Neural cell (in vitro differentiated cells): Measurements from ENCODE around the gene PLOD2. TPM values are rescaled to one million over a fixed set of nuclear protein-coding genes. Genes with fewer than 3 reads are reported as not detected.

ENCODE experiments used
- H2AFZ ChIP-seq: fragments of 200-600, 300-800 bp; sonication (generic), shearing (Covaris generic); 2 replicates; pipeline ENCODE4 v1.6.0; 2014; ENCODE audit warnings: low read depth, mild to moderate bottlenecking, antibody characterized with exemption, low read length, moderate library complexity
- H3F3A ChIP-seq: fragments of 200-600 bp; shearing (Covaris generic); 2 replicates; pipeline ENCODE4 v1.6.1; 2016; ENCODE audit warnings: mild to moderate bottlenecking, moderate library complexity, mixed read lengths, antibody characterized with exemption, low read length; ENCODE audit not compliant: insufficient read depth, poor library complexity, severe bottlenecking
- H3K27ac ChIP-seq: fragments of 200-600, 300-800 bp; sonication (generic), shearing (Covaris generic); 2 replicates; pipeline ENCODE4 v1.5.1; 2014; ENCODE audit warnings: mild to moderate bottlenecking, low read length, moderate library complexity
- H3K27me3 ChIP-seq: fragments of 300-800, 200-600 bp; sonication (generic), shearing (Covaris generic); 2 replicates; pipeline ENCODE4 v1.6.0; 2014; ENCODE audit warnings: mild to moderate bottlenecking, low read depth, low read length, moderate library complexity; ENCODE audit not compliant: insufficient read depth
- H3K36me3 ChIP-seq: fragments of 300-800, 200-600 bp; sonication (generic), shearing (Covaris generic); 2 replicates; pipeline ENCODE4 v1.5.1; 2014; ENCODE audit warnings: mild to moderate bottlenecking, antibody characterized with exemption, low read length, moderate library complexity; ENCODE audit not compliant: insufficient read depth
- H3K4me2 ChIP-seq: fragments of 300-800, 200-600 bp; sonication (generic), shearing (Covaris generic); 2 replicates; pipeline ENCODE4 v1.6.0; 2014; ENCODE audit warnings: mild to moderate bottlenecking, low read length
- H3K4me3 ChIP-seq: fragments of 300-800, 200-600 bp; sonication (generic), shearing (Covaris generic); 2 replicates; pipeline ENCODE4 v1.5.1; 2014; ENCODE audit warnings: mild to moderate bottlenecking, low read length, moderate library complexity
- H3K79me2 ChIP-seq: fragments of 200-600 bp; shearing (Covaris generic); replicated peaks from 2 replicates; pipeline ENCODE4 v1.6.0; 2014; ENCODE audit warnings: mild to moderate bottlenecking, low read length, moderate library complexity; ENCODE audit not compliant: insufficient read depth
- H3K9ac ChIP-seq: fragments of 300-800, 200-600 bp; sonication (generic), shearing (Covaris generic); 2 replicates; pipeline ENCODE4 v1.6.1; 2016; ENCODE audit warnings: mild to moderate bottlenecking, low read length, mixed read lengths
- H3K9me2 ChIP-seq: fragments of 200-600 bp; shearing (Covaris generic); 2 replicates; pipeline ENCODE4 v1.6.1; 2016; ENCODE audit warnings: mild to moderate bottlenecking, low read length, mixed read lengths; ENCODE audit not compliant: insufficient read depth
- H3K9me3 ChIP-seq: fragments of 200-600, 300-800 bp; sonication (generic), shearing (Covaris generic); 2 replicates; pipeline ENCODE4 v1.6.1; 2016; ENCODE audit warnings: mild to moderate bottlenecking, mixed run types, low read length, moderate library complexity, mixed read lengths
- H4K20me1 ChIP-seq: fragments of 200-600 bp; shearing (Covaris generic); 2 replicates; pipeline ENCODE4 v1.6.1; 2016; ENCODE audit warnings: mild to moderate bottlenecking, mixed run types; ENCODE audit not compliant: insufficient read depth
- EP300 ChIP-seq: fragments of 450-650 bp; conservative IDR thresholded peaks from 2 replicates; pipeline ENCODE4 v1.6.1; 2014; ENCODE audit warnings: antibody characterized with exemption, mild to moderate bottlenecking, moderate library complexity; ENCODE audit not compliant: poor library complexity, severe bottlenecking
- EZH2 ChIP-seq: fragments of 200-600, 300-800 bp; shearing (Covaris generic), sonication (generic); IDR thresholded peaks from 2 replicates; pipeline ENCODE4 v1.6.1; 2014; ENCODE audit warnings: antibody characterized with exemption, low read length, borderline replicate concordance, mild to moderate bottlenecking; ENCODE audit not compliant: insufficient read depth, poor library complexity, severe bottlenecking
- MXI1 ChIP-seq: fragments of 450-650 bp; conservative IDR thresholded peaks from 2 replicates; pipeline ENCODE4 v1.6.1; 2014; ENCODE audit warnings: antibody characterized with exemption, mild to moderate bottlenecking; ENCODE audit not compliant: poor library complexity, severe bottlenecking
- POLR2AphosphoS5 ChIP-seq: IDR thresholded peaks from 2 replicates; pipeline ENCODE4 v1.6.1; 2012
- RAD21 ChIP-seq: fragments of 450-650 bp; conservative IDR thresholded peaks from 2 replicates; pipeline ENCODE4 v1.6.1; 2014; ENCODE audit warnings: antibody characterized with exemption, mild to moderate bottlenecking, moderate library complexity
- SMC3 ChIP-seq: fragments of 450-650 bp; conservative IDR thresholded peaks from 2 replicates; pipeline ENCODE4 v1.6.1; 2014; ENCODE audit warnings: antibody characterized with exemption, mild to moderate bottlenecking, moderate library complexity; ENCODE audit not compliant: poor library complexity
- TAF1 ChIP-seq: IDR thresholded peaks from 2 replicates; pipeline ENCODE4 v1.6.1; 2012; ENCODE audit warnings: low read depth
- polyA plus RNA-seq: library from polyadenylated mRNA; depleted of rRNA; stranded (reverse); fragments of >200 nt; gene quantifications from 2 replicates; pipeline ENCODE4 v1.2.3, GENCODE V29; 2014
- TF ChIP-seq, protein P1 (sequence below): IDR thresholded peaks from 2 replicates; pipeline ENCODE4 v1.6.1; 2012; ENCODE audit warnings: borderline replicate concordance
- TF ChIP-seq, protein P2 (sequence below): fragments of 450-650 bp; IDR thresholded peaks from 2 replicates; pipeline ENCODE4 v1.5.1; 2014; ENCODE audit warnings: antibody characterized with exemption, mild to moderate bottlenecking, moderate library complexity; ENCODE audit not compliant: poor library complexity, severe bottlenecking

The PLOD2 gene
- polyA plus RNA-seq, 1 donor from 2014 or later: 5.6 TPM

DNA sequence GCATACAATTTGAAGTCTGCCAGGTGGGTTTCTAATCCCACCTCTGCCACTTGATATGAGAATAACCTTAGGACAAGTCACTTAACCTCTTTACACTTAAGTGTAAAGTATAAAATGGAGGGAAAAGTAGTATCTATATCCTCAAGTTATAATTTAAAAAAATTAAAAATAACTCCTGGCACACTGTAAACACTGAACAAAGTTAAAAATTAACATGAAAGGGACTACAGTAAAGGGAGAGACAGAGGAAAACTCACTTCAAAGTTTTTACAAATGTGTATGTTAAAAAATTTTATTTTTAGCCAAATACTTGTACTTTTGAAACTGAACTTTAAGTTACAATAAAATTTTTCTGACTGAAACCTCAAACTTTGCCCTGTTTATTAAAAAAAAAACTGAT lies 49.6 kb downstream of the PLOD2 start:
- Histone ChIP-seq H3K4me2 (no peak overlapping the region), H2AFZ (no peak overlapping the region), H3K4me3 (no peak overlapping the region), H3K9me3 (no peaks in the 10 kb centered on the region), H3K9ac (no peak overlapping the region), H3K79me2 (no peaks in the 10 kb centered on the region), H3K36me3 (no peaks in the 10 kb centered on the region), H3K27ac (no peak overlapping the region), H3F3A (no peaks in the 10 kb centered on the region), H4K20me1 (no peaks in the 10 kb centered on the region), H3K27me3 (no peaks in the 10 kb centered on the region), H3K9me2 (no peaks in the 10 kb centered on the region)
- TF ChIP-seq EP300 (no peak), RAD21 (no peak), SMC3 (no peak), TAF1 (no peak), MXI1 (no peak), EZH2 (no peak), POLR2AphosphoS5 (no peak)
- TF ChIP-seq, protein P1, sequence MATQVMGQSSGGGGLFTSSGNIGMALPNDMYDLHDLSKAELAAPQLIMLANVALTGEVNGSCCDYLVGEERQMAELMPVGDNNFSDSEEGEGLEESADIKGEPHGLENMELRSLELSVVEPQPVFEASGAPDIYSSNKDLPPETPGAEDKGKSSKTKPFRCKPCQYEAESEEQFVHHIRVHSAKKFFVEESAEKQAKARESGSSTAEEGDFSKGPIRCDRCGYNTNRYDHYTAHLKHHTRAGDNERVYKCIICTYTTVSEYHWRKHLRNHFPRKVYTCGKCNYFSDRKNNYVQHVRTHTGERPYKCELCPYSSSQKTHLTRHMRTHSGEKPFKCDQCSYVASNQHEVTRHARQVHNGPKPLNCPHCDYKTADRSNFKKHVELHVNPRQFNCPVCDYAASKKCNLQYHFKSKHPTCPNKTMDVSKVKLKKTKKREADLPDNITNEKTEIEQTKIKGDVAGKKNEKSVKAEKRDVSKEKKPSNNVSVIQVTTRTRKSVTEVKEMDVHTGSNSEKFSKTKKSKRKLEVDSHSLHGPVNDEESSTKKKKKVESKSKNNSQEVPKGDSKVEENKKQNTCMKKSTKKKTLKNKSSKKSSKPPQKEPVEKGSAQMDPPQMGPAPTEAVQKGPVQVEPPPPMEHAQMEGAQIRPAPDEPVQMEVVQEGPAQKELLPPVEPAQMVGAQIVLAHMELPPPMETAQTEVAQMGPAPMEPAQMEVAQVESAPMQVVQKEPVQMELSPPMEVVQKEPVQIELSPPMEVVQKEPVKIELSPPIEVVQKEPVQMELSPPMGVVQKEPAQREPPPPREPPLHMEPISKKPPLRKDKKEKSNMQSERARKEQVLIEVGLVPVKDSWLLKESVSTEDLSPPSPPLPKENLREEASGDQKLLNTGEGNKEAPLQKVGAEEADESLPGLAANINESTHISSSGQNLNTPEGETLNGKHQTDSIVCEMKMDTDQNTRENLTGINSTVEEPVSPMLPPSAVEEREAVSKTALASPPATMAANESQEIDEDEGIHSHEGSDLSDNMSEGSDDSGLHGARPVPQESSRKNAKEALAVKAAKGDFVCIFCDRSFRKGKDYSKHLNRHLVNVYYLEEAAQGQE: no peak
- TF ChIP-seq, protein P2, sequence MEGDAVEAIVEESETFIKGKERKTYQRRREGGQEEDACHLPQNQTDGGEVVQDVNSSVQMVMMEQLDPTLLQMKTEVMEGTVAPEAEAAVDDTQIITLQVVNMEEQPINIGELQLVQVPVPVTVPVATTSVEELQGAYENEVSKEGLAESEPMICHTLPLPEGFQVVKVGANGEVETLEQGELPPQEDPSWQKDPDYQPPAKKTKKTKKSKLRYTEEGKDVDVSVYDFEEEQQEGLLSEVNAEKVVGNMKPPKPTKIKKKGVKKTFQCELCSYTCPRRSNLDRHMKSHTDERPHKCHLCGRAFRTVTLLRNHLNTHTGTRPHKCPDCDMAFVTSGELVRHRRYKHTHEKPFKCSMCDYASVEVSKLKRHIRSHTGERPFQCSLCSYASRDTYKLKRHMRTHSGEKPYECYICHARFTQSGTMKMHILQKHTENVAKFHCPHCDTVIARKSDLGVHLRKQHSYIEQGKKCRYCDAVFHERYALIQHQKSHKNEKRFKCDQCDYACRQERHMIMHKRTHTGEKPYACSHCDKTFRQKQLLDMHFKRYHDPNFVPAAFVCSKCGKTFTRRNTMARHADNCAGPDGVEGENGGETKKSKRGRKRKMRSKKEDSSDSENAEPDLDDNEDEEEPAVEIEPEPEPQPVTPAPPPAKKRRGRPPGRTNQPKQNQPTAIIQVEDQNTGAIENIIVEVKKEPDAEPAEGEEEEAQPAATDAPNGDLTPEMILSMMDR: no peak

DNA sequence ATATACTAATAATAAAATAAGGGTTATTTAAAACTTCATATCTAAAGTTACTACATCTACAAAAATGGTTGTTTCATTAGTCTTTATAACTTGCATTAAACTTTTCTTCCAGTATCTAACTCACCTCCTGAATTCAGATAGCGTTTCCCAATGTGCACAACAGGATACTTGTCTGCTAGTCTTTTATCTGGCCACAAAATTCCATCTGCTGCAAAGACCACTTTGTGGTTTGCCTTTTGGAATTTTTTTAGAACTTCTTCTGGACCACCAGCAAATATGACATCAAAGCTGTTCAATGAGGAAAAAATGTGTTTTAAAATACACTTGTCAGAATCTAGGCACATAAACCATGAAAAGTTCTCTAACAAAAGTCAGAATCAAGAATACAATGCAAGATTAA lies 50.8 kb downstream of the PLOD2 start:
- TF ChIP-seq MXI1: no peak
- no peak for TF ChIP-seq TAF1
- no peak for TF ChIP-seq RAD21
- TF ChIP-seq SMC3: no peak
- no peak for TF ChIP-seq EP300
- no peak for TF ChIP-seq POLR2AphosphoS5
- TF ChIP-seq, protein P2: no peak
- TF ChIP-seq, protein P1: no peak
- TF ChIP-seq EZH2: no peak
- Histone ChIP-seq H4K20me1 (no peaks in the 10 kb centered on the region), H3F3A (no peaks in the 10 kb centered on the region)

More for the DNA sequence above, 50.8 kb downstream of the PLOD2 start:
- no peak overlapping the region for H3K27ac ChIP-seq
- H3K4me3 ChIP-seq: no peak overlapping the region
- no peaks in the 10 kb centered on the region for H3K36me3 ChIP-seq
- no peaks in the 10 kb centered on the region for H3K79me2 ChIP-seq
- no peaks in the 10 kb centered on the region for H3K27me3 ChIP-seq
- no peak overlapping the region for H3K9ac ChIP-seq
- no peaks in the 10 kb centered on the region for H3K9me2 ChIP-seq
- H2AFZ ChIP-seq: no peak overlapping the region
- H3K4me2 ChIP-seq: no peak overlapping the region
- H3K9me3 ChIP-seq: no peaks in the 10 kb centered on the region
